BJ (cell line): ENCODE measurements around the gene ACYP2. TPM values are rescaled to one million over a fixed set of nuclear protein-coding genes. Genes with fewer than 3 reads are reported as not detected.
"Not testable (repeated sequence)": the region's sequence is repeated elsewhere in the genome, so short reads cannot be mapped to it uniquely, and the experiment has no call there.

Experiments used
- CTCF ChIA-PET: fragments of 350-600 bp; formaldehyde crosslinking; extraction: SDS; loops from one replicate; lab custom pipeline; 2021; ENCODE audit warnings: antibody characterized with exemption, inconsistent platforms; lab: Yijun Ruan, JAX
- POLR2A ChIA-PET: fragments of 300-600 bp; sonication (Branson Sonifier 250); formaldehyde crosslinking; extraction: SDS; loops from one replicate; lab custom pipeline; 2021; ENCODE audit warnings: antibody characterized with exemption; lab: Charles Lee
- DNase-seq: peaks from one replicate; pipeline ENCODE4 v3.0.0-alpha.2; 2011; ENCODE audit warnings: low read depth
- H3K27me3 ChIP-seq: 2 replicates; pipeline ENCODE4 v1.6.0; 2011; ENCODE audit warnings: low read length; ENCODE audit not compliant: control insufficient read depth, insufficient read depth
- H3K36me3 ChIP-seq: 2 replicates; pipeline ENCODE4 v1.5.1; 2011; ENCODE audit warnings: low read length; ENCODE audit not compliant: control insufficient read depth, insufficient read depth
- H3K4me3 ChIP-seq: 2 replicates; pipeline ENCODE4 v1.5.1; 2011; ENCODE audit warnings: low read depth, mild to moderate bottlenecking, control low read depth, low read length
- polyA plus RNA-seq: library from polyadenylated mRNA; depleted of rRNA; stranded (reverse); fragments of >200 nt; gene quantifications from 2 replicates; pipeline ENCODE4 v1.2.3, GENCODE V29; 2011
- TF ChIP-seq, protein P1 (sequence below): IDR thresholded peaks from 2 replicates; pipeline ENCODE4 v1.5.1; 2011; ENCODE audit warnings: low read depth, mild to moderate bottlenecking, control low read depth, inconsistent platforms, low read length, moderate library complexity; ENCODE audit not compliant: insufficient read depth

ACYP2 gene
- polyA plus RNA-seq, 1 experiment = 7.0 TPM

DNA sequence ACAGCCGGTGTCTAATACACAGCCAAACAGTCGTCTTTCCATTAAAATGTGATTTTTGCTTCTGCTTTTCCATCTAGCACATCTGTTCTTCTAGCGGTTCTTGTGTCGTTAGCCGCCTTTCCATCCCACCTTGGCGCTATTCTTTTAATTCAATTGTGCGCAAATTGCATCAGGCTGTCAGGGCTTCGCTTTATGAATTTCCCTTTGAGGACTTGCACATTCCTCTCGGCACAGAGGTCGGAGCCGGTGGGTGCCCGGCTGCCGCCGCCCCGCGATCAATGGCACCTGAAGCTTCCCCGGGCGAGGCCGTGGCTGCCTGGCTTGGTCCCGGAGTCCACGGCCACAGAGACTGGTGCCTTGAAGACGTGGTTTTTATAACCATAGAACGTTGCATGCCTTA, 174.5 kb downstream of the ACYP2 start:
- DNase-seq = no peak
- ChIA-PET POLR2A (no interaction called here), CTCF (interaction anchor here (1.0 kb wide), 1 partner anchor 19 kb away, joined by 3 read pairs; no protein-coding TSS in a partner anchor)
- H3K36me3 ChIP-seq = no peaks in the 10 kb centered on the region
- TF ChIP-seq, protein P1, sequence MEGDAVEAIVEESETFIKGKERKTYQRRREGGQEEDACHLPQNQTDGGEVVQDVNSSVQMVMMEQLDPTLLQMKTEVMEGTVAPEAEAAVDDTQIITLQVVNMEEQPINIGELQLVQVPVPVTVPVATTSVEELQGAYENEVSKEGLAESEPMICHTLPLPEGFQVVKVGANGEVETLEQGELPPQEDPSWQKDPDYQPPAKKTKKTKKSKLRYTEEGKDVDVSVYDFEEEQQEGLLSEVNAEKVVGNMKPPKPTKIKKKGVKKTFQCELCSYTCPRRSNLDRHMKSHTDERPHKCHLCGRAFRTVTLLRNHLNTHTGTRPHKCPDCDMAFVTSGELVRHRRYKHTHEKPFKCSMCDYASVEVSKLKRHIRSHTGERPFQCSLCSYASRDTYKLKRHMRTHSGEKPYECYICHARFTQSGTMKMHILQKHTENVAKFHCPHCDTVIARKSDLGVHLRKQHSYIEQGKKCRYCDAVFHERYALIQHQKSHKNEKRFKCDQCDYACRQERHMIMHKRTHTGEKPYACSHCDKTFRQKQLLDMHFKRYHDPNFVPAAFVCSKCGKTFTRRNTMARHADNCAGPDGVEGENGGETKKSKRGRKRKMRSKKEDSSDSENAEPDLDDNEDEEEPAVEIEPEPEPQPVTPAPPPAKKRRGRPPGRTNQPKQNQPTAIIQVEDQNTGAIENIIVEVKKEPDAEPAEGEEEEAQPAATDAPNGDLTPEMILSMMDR = no peak
- H3K4me3 ChIP-seq = no peak overlapping the region
- no peaks in the 10 kb centered on the region for H3K27me3 ChIP-seq

DNA sequence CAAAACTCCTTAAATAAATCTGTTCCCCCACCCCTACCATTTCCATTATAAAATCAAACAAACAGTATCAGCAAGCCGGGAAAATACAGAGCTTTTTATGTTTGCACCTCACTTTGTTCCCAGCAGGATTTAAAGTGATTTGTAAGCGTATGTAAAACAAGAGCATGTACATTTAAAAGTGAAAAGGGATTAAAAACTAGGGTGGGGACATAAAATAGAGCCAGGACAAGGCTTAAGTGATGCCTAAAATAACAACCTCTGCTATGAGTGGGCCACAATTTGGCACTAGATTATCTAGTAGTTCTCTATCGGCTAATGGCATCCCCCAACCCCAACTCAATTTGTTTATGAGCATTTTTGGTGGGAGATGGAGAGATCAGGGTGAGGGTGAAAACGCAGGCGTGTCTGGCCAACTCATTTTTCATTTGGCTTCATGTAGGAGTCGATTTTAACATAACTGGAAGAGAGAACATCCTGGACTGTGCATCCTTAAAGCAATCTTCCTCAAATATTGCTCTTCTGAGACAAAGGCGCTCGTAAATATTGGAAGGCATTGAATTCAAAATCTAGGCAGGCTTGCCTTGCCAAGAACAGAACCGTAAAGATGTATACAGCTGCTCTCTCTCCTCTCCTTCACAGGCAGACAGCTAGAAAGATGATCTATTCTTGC, 175.1 kb downstream of the ACYP2 start:
- ChIA-PET CTCF (interaction anchor here (1.0 kb wide), 1 partner anchor 18 kb away, joined by 3 read pairs; no protein-coding TSS in a partner anchor), POLR2A (no interaction called here)
- TF ChIP-seq, protein P1 = no peak
- no peak overlapping the region for H3K4me3 ChIP-seq
- DNase-seq = no peak
- H3K36me3 ChIP-seq = no peaks in the 10 kb centered on the region
- no peaks in the 10 kb centered on the region for H3K27me3 ChIP-seq

DNA sequence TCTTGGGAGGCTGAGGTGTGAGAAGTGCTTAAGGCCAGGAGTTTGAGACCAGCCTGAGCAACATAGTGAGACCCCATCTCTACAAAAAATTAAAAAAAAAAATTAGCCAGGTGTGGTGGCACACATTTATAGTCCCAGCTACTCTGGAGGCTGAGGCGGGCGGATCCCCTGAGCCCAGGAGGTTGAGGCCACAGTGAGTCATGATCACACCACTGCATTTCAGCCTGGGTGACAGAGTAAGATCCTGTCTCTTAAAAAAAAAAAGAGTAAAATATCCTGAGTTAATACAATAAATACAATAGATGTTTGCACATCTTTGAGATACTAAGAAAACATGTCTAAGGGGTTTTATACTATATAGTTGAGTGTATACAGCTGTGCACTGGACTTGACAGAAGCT, 179.2 kb downstream of the ACYP2 start:
- H3K27me3 ChIP-seq, H3K36me3 ChIP-seq, CTCF ChIA-PET, POLR2A ChIA-PET, DNase-seq, H3K4me3 ChIP-seq: not testable (repeated sequence)

DNA sequence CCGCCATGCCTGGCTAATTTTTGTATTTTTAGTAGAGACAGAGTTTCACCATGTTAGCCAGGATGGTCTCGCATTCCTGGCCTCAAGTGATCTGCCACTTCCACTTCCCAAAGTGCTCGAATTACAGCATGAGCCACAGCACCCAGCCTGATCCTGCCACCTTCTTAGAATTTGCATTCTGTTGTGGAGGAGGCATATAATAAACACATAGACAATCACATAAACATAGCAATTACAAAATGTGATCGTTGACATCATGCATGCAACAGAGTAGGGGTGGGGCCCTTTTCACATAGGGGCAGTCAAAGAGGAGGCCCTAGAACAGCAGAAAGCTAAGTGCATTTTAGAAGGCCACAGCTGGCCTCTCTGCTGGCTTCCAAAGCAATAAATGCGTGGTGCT, 180.5 kb downstream of the ACYP2 start:
- DNase-seq = no peak
- Histone ChIP-seq H3K27me3 (no peaks in the 10 kb centered on the region), H3K4me3 (no peak overlapping the region), H3K36me3 (no peaks in the 10 kb centered on the region)
- TF ChIP-seq, protein P1 = no peak
- POLR2A ChIA-PET = no interaction called here
- CTCF ChIA-PET = no interaction called here

DNA sequence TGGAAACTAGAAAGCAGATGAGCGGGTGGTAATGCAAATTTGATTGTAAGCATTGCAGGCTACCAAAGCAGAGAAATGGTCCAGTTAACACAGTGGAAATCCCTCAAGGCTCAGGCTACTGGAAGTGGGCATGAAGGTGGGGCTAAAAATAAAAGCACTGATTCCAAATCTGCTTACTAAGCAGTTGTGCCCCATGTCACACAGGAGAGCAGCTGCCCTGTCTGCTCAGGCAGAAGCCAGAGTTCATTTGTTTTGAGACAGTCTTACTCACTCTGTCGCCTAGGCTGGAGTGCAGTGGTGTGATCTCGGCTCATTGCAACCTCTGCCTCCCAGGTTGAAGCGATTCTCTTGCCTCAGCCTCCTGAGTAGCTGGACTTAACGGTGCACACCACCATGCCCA, 183.1 kb downstream of the ACYP2 start:
- Histone ChIP-seq H3K36me3 (no peaks in the 10 kb centered on the region), H3K27me3 (no peaks in the 10 kb centered on the region), H3K4me3 (no peak overlapping the region)
- ChIA-PET CTCF (no interaction called here), POLR2A (no interaction called here)
- DNase-seq = no peak
- TF ChIP-seq, protein P1 = no peak

DNA sequence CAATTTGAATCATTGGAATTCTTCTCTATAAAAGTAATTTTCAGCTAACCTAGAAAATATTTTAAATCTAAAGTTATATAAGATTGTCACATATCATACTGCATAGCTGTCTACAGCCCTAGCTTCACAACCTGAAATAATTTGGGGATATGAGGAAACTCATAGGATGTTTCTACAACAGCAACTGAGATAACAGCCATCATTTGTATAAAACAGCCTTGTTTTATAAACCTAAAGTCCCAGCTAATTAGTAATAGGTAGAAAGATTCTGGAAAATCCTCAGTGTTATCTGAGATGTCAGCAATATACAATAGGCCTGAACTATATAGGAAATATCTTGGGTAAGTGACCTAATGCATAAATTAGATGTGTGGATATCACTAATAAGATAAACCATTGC, 188.2 kb downstream of the ACYP2 start:
- DNase-seq = no peak
- no peaks in the 10 kb centered on the region for H3K27me3 ChIP-seq
- POLR2A ChIA-PET = no interaction called here
- TF ChIP-seq, protein P1 = no peak
- no peaks in the 10 kb centered on the region for H3K36me3 ChIP-seq
- CTCF ChIA-PET = interaction anchor here (1.3 kb wide), 1 partner anchor 9 kb away, joined by 5 read pairs; no protein-coding TSS in a partner anchor
- H3K4me3 ChIP-seq = no peak overlapping the region
